ENCODE results near the gene PFDN4.
"Not testable (repeated sequence)": the region's sequence is repeated elsewhere in the genome, so short reads cannot be mapped to it uniquely, and the experiment has no call there.

The PFDN4 gene

GRCh38 chr20:54227751-54228150 is 19.9 kb downstream of the PFDN4 start:
- no peak for DNase-seq

GRCh38 chr20:54228841-54229240 is 21.0 kb downstream of the PFDN4 start:
- no peak for DNase-seq

- DNase-seq = no peak
Measured at GRCh38 chr20:54229566-54230160, 21.8 kb downstream of the PFDN4 start.

GRCh38 chr20:54231036-54231435 is 23.1 kb downstream of the PFDN4 start:
- DNase-seq = no peak

- DNase-seq = no peak
Measured at GRCh38 chr20:54234991-54235390, 27.1 kb downstream of the PFDN4 start.

- no peak for DNase-seq
Measured at GRCh38 chr20:54237116-54237943, 29.4 kb downstream of the PFDN4 start.

GRCh38 chr20:54244113-54244512 is 36.2 kb downstream of the PFDN4 start:
- no peak for DNase-seq

- not testable (repeated sequence) for DNase-seq
Measured at GRCh38 chr20:54248705-54249104, 40.8 kb downstream of the PFDN4 start.

- no peak for DNase-seq
Measured at GRCh38 chr20:54250691-54251090, 42.8 kb downstream of the PFDN4 start.

GRCh38 chr20:54251096-54251495 is 43.2 kb downstream of the PFDN4 start:
- DNase-seq = no peak

GRCh38 chr20:54254596-54254995 is 46.7 kb downstream of the PFDN4 start:
- no peak for DNase-seq

- no peak for DNase-seq
Measured at GRCh38 chr20:54255157-54255556, 47.3 kb downstream of the PFDN4 start.

- DNase-seq = no peak
Measured at GRCh38 chr20:54256202-54256601, 48.3 kb downstream of the PFDN4 start.

GRCh38 chr20:54257071-54257816 is 49.4 kb downstream of the PFDN4 start:
- DNase-seq = peak; percentile 40

GRCh38 chr20:54260116-54260515 is 52.2 kb downstream of the PFDN4 start:
- DNase-seq = no peak

- DNase-seq = no peak
Measured at GRCh38 chr20:54262671-54263070, 54.8 kb downstream of the PFDN4 start.

- DNase-seq = no peak
Measured at GRCh38 chr20:54263116-54263690, 55.3 kb downstream of the PFDN4 start.

- DNase-seq = not testable (repeated sequence)
Measured at GRCh38 chr20:54265791-54266190, 57.9 kb downstream of the PFDN4 start.

GRCh38 chr20:54266844-54267243 is 59.0 kb downstream of the PFDN4 start:
- DNase-seq = no peak

GRCh38 chr20:54267483-54268003 is 59.7 kb downstream of the PFDN4 start:
- DNase-seq = no peak

- DNase-seq = no peak
Measured at GRCh38 chr20:54268941-54269340, 61.1 kb downstream of the PFDN4 start.
